ENCODE measurements around the gene PROCR.
"Not testable (repeated sequence)": the region's sequence is repeated elsewhere in the genome, so short reads cannot be mapped to it uniquely, and the experiment has no call there.

PROCR gene

GRCh38 chr20:35165221-35166185 is 6.4 kb upstream of the PROCR start:
- DNase-seq: no peak

GRCh38 chr20:35166242-35166830 is 5.5 kb upstream of the PROCR start:
- DNase-seq: no peak

GRCh38 chr20:35167787-35168186 is 4.1 kb upstream of the PROCR start:
- no peak for DNase-seq

- DNase-seq: not testable (repeated sequence)
Measured at GRCh38 chr20:35168701-35169409, 3.0 kb upstream of the PROCR start.

GRCh38 chr20:35171438-35171752 is 477 bp upstream of the PROCR start:
- DNase-seq: no peak

- no peak for DNase-seq
Measured at GRCh38 chr20:35172434-35172806, 548 bp downstream of the PROCR start.

GRCh38 chr20:35173576-35174192 is 1.8 kb downstream of the PROCR start:
- DNase-seq: no peak

GRCh38 chr20:35174458-35175216 is 2.8 kb downstream of the PROCR start:
- DNase-seq: no peak

GRCh38 chr20:35176132-35176531 is 4.3 kb downstream of the PROCR start:
- no peak for DNase-seq

GRCh38 chr20:35179292-35180212 is 7.7 kb downstream of the PROCR start:
- no peak for DNase-seq

- DNase-seq: no peak
Measured at GRCh38 chr20:35180266-35180665, 8.4 kb downstream of the PROCR start.

GRCh38 chr20:35181731-35182130 is 9.9 kb downstream of the PROCR start:
- no peak for DNase-seq

GRCh38 chr20:35186691-35187289 is 14.9 kb downstream of the PROCR start:
- not testable (repeated sequence) for DNase-seq

- no peak for DNase-seq
Measured at GRCh38 chr20:35187584-35188190, 15.8 kb downstream of the PROCR start.

GRCh38 chr20:35189223-35189622 is 17.4 kb downstream of the PROCR start:
- DNase-seq: not testable (repeated sequence)

- no peak for DNase-seq
Measured at GRCh38 chr20:35190556-35190955, 18.7 kb downstream of the PROCR start.

GRCh38 chr20:35191419-35192117 is 19.7 kb downstream of the PROCR start:
- no peak for DNase-seq

- no peak for DNase-seq
Measured at GRCh38 chr20:35192118-35192872, 20.4 kb downstream of the PROCR start.

Measured in DMS79 (cell line).